ENCODE data around the gene C1orf174.
"Not testable (repeated sequence)": the region's sequence is repeated elsewhere in the genome, so short reads cannot be mapped to it uniquely, and the experiment has no call there.

The C1orf174 gene

DNA sequence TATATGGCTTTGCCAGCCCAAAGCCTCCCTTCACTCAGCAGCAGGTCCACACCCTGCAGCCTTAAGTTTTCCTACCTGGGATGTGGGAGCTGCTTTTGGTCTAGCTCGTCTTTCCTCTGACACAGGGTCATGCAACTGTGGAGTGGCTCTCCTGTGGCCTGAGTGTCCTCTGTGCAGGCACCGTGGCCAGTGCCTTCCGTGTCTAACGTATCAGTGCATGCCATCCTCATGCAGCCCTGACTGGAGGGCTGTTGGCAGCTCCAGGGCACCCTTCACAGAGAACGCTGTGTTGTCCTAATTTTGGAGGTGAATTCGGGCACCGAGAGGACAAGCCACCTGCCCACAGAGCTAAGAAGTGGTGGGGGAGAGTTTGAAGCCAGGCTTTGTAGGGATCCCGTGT, 25.7 kb upstream of the C1orf174 start:
- DNase-seq (ENCODE audit: low read depth in 2 of 2): no peak

DNA sequence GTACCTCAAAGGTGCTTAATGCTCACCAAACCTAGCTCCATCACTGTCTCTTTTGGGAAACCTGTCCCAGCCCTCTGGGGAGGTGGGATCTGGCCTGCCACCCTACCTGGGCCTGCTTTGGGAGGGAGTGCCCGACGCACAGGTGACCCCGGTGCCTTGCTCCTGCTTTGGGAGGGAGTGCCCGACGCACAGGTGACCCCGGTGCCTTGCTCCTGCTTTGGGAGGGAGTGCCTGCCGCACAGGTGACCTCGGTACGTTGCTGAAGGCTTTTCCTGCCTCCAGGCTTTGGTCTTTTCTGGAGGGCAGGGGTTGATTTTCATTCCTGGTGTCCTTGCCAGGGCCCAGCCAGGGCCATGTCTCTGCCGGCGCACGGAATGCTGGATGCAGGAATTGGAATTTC, 25.2 kb upstream of the C1orf174 start:
- DNase-seq (ENCODE audit: low read depth in 2 of 2): no peak

DNA sequence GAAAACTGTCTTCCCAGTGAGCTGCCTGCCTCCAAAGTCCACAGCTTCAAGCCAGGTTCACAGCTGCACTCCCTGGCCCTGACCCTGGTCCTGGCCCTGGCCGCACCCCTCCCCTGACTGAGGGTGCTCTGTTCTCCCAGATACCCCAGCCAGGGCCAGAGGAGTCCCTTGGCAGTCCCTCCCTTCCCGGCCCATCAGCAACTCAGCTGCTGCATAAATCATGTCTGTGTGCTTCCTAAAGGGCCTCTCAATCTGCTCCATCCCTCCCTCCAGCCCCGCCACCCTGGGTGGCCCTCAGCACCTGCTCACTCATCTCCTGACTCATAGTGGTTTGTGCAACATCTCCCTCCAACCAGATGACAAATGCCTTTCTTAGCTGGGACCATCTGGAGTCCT, 24.8 kb upstream of the C1orf174 start:
- no peak for DNase-seq (ENCODE audit: low read depth in 2 of 2)

DNA sequence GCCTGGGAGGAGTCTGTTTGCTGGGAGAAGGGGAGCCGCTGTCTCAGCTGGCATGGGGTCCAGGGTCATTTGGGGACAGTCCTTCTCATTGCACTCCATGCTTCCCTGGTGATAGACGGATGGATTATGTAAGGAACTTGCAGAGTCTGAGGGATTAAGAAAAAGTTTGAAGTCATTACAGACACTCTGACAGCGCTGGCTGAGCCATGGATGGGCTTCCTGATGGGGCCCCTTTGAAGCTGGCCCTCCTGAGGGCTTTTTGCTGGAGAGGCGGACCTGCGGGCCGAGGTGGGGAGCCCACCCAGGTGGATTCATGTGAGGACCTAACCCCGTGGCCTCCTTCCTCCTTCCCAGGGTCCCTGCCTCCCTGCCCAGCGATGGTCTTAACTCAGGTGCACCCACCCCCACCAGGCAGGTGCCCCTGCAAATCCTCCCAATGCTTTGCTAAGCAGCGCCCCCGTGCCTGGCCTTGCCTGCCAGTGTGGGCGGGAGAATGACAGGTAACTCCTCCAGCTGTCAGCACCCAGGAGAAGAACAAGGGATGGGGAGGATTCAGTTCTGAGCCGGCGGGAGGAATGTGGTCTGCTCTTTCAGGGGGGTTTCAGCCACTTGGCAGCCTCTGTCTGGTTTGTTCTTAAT, 24.2 kb upstream of the C1orf174 start:
- DNase-seq (ENCODE audit: low read depth in 2 of 2): no peak

DNA sequence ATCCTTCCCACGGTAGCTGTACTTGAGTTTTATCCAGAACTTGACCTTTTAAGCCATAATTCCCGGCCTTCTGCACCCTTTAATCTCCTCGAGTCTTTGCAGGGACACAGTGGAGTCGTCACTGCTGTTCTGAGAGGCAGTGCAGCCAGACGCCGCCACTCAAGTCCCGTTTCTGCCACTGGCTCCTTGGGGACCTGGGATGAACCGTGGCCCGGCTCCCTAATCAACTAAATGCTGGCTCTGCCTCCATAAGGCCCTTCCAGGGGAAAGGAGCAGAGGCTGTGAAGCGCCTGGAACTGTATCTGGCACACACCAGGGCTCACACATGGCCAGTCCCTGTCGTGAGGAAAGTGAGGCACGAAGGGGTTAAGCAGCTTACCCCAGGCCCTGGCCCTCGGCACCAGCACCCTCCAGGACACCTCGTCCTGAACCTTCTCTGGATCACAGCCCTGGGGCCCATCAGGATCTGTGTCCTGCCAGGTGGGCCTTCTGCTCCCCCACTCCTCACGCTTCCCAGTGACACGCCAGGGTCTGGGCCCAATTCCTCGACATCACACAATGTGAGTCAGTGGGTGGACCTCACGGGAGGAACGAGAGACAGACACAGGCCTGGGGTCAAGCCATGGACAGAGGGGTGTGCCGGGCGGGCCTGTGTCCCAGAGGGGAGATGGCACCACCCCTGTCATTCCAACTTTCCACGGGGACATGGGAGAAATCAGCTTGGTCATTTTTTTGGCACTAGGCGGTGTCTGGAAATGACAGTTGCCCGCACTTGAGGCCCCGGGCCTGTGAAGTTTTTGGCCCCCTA, 23.5 kb upstream of the C1orf174 start:
- no peak for DNase-seq (ENCODE audit: low read depth in 2 of 2)

DNA sequence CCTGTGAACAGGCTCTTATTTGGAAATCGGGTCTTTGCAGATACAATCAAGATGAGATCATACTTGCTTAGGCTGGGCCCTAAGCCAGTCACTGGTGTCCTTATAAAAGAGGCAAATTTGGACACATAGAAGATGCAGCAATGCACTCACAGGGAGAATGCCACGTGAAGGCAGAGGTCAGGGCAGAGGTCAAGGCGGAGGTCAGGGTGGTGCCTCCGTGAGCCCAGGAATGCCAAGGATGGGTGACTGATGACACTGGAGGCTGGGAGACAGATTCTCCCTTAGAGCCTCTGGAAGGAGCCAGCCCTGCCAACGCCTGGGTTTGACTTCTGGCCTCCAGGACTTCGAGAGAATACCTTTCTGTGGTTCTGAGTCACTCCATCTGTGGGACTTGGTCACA, 22.8 kb upstream of the C1orf174 start:
- no peak for DNase-seq (ENCODE audit: low read depth in 2 of 2)

DNA sequence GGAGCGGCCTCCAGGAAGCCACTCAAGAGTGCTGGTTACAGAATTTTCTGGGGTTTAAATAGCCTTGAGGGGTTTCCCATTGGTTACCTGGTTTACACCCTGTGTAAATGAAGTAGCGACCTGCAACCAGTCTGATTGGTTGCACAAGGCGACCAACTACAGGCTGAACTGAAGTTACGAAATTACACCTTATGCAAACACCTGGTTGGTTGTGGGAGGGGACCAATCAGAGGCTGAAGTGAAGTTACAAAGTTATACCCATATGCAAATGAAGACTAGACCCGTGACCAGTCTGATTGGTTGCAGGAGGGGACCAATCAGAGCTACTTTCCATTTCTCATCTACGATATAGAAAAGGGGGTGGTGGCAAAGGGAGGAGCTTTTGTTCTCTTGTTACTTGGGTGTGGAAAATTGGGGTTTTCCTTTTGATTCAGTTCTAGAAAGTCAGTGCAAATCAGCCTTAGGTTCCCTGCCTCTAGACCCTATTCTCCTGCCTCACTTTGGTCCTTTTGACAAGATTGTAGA, 22.2 kb upstream of the C1orf174 start:
- DNase-seq (ENCODE audit: low read depth in 2 of 2): no peak

DNA sequence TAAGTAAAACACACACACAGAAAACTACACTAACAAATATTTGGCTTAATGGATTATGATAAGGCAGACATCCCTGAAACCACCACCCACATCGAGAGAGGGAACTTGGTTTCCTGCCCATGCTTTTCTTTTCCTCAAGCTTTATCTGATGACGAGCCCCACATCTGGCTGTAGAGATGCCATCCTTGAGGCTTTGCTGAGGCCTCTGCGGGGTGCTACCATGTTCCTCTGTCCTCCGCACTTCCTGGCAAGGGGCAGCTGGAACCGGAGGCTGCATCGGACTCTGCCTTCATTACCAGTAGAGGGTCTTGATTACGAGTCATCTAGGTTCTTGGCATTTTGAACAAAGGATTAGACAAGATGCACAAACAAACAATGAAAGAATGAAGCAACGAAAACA, 21.7 kb upstream of the C1orf174 start:
- DNase-seq (ENCODE audit: low read depth in 2 of 2): no peak

DNA sequence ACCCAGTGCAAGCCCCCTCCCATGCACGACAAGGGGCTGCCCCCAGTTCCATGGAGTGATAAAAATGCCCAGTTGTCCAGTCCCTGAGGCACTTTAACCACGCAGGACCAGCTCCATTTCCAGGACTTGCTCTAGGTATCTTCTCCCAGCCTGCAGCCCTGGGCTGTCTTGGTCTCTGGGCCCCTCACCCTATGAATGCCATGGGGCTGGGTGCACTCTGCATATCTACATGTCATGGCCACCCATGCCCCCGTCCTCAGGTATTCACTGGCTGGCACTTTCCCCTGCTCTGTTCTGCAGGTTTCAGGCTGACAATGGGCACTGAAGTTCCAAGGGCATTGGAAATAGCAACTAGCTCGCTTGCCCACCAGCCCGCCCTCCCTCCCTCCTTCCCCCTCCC, 19.6 kb upstream of the C1orf174 start:
- DNase-seq (ENCODE audit: low read depth in 2 of 2): no peak

DNA sequence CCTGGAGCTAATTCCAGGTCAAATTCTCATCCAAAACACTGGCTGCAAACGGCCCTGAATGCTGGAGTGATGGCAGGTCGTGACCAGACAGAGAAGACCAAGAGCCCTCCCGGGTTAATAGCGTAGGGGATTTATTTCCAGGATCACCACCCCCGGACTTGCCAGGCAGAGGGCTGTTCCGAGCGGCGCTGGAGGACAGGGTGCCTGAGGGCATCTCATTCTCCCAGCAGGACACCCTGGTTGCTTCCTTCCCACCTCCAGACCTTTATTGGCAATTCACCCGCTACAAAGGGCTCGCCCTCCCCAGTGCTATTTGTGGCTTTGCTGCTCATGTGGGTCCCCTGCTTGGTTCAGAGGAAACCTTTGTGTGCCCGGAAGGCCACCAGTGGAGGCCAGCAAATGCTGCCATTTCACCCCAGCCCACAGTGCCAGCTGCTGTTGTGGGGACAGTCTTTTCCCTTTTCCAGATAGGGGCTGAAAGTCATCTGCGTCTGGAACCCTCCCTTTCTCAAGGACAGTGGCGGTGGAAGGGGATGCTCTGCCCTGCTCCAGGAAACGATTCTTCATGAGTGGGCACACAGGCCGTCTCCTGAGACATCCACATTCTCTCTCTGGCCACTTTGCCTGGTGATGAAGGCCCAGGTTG, 19.0 kb upstream of the C1orf174 start:
- DNase-seq (ENCODE audit: low read depth in 2 of 2): no peak

DNA sequence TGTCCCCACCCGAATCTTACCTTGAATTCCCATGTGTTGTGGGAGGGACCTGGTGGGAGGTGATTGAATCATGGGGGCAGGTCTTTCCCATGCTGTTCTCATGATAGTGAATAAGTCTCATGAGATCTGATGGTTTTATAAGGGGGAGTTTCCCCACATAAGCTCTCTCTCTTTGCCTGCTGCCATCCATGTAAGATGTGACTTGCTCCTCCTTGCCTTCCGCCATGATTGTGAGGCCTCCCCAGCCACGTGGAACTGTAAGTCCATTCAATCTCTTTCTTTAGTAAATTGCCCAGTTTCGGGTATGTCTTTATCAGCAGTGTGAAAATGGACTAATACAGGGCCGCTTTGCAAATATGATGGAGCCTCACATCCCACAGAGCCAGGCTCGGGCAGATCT, 18.3 kb upstream of the C1orf174 start:
- DNase-seq (ENCODE audit: low read depth in 2 of 2): not testable (repeated sequence)

DNA sequence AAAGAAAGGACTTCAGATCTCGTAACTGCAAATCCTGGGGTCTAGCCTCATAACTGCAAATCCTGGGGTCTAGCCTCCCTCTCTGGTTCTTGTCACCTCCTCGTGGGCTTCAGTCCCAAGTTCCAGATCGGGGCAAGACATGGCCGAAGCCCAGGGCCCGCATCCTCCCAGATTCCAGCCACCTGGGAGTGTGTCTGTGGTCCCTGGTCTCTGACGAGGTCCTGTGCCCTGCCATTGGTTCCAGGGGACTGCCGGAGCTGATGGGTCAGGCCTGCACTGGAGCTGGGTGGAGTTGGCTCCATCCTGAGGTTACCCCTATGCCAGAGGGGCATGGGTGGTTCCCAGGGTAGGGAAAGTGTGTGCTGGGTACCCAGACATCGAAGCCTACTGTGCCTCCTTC, 17.7 kb upstream of the C1orf174 start:
- DNase-seq (ENCODE audit: low read depth in 2 of 2): no peak

DNA sequence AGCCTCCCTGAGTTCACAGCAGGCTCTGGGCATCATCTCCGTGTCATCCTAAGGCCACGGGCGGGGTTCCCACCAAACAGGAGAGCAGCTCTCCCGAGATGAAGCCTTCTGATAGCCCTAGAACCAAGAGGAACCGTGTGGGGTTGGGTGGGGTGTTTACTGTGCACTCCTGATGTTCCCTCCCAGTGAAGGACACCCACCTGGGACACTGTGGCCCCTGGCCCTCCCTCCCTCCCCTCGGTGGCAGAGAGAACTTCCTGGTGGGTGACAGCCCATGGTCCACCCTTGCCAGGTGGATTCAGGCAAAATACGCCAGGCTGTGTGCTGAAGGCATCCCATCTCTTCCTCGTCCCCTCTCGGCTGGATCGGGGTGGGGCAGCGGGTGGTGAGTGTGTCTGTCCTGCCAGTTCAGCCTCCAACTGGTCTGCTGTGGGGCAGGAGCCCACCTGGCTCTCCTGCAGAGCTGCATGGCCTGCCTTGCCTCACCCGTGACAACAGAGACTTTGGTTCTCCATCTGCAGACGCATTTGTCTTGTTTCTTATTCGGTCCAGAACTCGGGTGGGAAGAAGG, 15.6 kb upstream of the C1orf174 start:
- DNase-seq (ENCODE audit: low read depth in 2 of 2): no peak

DNA sequence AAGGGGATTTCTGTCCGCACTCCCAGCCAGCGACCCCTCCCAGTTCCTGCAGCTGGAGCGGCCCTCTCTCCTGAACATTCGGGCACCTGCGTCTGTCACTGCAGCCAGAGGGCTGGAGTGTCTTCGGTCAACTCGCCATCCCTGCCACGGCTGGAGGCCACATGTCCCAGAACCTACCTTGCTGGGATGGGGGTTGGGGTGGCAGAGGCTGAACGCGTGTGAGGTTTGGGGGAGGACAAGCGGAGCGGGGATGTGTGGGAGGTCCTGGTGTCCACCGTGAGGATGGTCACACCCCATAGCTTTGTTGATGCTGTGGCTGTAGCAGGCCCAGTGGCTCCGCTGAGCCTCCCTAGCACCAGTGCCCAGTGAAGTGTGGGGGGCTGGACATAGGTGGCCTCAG, 14.8 kb upstream of the C1orf174 start:
- no peak for DNase-seq (ENCODE audit: low read depth in 2 of 2)

DNA sequence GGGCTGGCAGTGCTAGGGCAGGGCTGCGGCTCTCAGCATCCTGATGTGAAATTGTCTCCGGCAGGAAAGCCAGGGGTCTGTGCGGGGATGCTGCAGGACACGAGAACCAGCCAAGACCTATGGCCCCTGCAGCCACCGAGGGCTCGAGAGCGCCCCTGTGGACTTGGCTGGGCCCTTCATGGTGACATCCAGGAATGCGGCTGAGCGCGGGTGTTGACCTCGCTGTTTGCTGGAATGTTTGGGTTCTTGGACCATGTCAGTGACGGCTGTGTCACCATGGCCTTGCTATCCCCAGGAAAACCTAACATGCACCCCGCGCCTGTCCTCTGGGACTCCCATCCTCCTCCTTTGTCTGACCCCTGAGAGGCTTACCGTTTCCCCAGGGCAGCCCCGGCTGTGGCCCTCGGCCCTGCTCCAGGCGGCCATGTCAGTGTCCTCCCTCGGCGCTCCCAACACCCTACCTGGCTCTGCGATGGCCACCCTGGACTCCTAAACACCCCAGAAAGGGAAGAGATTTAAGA, 14.3 kb upstream of the C1orf174 start:
- no peak for DNase-seq (ENCODE audit: low read depth in 2 of 2)

DNA sequence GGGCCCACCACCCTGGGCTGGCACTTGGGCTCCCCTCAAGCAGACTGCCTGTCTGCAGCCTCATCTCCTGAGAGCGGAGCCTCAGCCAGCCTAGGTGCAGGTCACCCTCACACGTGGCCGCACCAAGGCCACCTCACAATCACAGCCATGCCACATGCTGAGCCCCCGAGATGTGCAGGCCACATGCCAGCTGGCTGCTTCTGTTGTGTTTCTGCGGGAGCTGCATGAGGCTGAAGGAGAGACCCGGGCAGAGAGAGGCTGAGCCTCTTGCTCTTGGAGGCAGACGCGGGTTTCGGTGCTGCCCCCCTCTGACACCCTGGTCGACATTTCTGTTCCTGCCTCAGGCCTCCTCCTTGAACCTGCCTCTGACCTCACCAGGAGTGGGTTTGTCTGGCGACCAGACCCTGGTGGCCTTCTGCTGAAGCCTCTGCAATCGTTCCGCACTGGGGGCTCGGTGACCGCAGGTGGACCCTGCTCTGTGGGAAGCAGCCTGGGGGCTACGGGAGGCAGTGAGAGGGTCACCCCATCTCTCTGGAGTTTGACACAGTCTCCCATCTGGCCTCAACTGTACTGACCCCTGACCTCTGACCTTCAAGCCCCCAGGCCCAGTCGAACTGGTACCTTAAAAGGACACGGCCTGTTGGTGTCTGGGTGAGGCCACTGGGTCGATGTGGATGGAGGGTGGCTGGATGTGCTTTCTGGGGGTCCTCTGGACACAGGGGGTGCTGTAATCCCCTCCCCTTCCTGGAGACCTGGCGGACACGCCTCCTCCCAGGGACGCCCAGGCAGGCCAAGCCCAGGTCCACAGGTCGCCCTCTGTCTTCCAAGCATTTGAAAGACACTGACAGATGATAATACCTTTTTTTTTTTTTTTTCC, 13.0 kb upstream of the C1orf174 start:
- DNase-seq (ENCODE audit: low read depth in 2 of 2): no peak

DNA sequence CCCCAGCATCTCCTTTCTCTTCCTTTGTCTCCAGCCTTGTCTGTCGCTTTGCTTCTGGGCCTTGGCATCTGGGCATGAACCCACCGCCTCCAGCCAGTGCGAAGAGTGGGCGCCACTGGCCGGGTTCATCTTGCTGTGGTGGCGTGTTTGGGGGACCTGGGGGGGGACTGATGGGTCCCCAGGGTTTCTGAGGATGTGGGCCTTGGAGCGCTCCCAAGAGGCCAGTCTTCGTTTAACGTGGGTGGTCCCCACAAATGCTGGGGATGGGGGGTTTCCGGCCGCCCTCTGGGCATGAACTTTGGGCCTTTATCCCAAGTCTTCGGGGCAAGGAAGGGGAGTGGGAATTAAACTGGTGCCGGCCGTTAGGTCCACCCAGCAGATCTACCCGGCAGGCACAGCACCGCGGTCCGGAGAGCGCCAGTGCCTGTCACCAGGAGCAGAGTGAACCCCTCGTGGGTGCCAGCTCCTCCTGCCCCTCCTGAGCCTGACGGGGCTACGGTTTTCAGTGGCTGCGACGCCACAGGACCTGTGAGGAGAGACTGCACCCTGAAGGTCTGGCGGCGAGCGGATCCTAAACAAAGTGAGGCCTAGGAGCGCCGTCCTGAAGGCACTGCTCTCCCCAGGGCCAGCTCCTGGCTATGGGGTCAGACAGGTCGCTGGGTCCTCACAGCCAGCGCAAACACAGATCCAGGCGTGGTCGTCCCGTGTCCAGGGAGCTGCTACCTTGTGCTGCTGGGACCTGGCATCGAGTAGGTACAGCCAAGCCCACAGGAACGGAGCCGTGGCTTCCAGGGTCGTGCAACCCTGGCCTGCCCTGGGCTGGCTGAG, 12.1 kb upstream of the C1orf174 start:
- DNase-seq (ENCODE audit: low read depth in 2 of 2): no peak

DNA sequence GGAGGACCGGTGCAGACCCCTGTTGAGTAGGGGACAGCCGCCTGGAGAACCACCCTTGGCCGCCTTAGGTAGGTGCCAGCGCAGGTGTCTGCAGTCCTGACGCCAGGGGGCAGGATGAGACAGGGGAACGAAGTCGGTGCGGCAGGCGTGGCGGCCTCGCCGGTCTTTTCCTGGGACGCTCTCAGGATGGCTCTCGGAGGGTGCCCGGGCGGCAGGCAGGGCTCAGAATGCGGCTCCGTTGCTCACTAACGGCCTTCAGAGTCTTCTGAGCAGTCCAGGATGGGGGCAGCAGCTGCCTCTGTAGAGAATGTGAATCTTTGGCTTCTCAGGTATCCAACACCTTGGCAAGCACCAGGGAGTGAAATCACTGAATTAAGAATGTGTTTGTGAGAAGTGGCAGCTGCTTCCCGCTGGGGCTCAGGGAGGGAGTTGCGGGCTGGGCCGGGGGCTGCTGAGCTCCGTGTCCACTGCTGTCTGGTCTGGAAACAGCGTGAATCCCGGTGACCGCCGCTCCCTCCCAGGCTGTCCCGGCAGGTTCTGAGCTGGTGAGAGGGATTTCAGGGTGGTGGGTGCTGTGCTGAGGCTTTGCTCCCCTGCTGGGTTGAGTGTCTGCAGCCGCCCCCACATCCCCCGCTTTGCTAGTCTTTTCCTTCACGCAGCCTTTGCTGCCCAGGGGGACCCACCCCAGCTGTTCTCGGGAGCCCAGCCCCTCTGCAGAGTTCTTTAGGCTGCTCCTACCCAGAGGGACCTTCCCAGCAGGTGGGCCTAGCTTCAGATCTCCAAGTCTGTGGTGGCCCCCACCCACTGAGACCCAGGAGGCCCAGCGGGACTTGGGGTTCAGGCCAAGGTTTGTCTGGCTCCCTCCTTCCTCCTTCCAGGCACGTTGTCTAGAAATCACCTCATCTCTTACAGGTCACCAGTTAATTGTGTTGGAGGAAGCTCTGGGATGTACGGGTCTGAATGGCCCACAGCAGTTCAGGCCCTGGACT, 11.1 kb upstream of the C1orf174 start:
- peak; percentile 64 to 76 for DNase-seq (ENCODE audit: low read depth in 2 of 2)

Measured in activated CD4-positive, alpha-beta T cell treated with anti-CD3 and anti-CD28 coated beads for 24 hours (primary cell).